Measurements from ENCODE around the gene RPLP2.

The RPLP2 gene

GRCh38 chr11:809287-810039 is at the start of gene RPLP2:
Gene RPLP2, plus strand, starts transcription at chr11:809967. Its CDS starts 268 bp downstream, at chr11:810235.
- DNase-seq (ENCODE audit: low read depth in 2 of 2), result peak; percentile 94 to 98

GRCh38 chr11:760236-760635 is 49.5 kb upstream of the RPLP2 start:
- no peak for DNase-seq (ENCODE audit: low read depth in 2 of 2)

- no peak for DNase-seq (ENCODE audit: low read depth in 2 of 2)
These were observed 48.1 kb upstream of the RPLP2 start for GRCh38 chr11:761526-762108.

- no peak for DNase-seq (ENCODE audit: low read depth in 2 of 2)
These were observed 47.2 kb upstream of the RPLP2 start for GRCh38 chr11:762421-763072.

GRCh38 chr11:763073-763463 is 46.7 kb upstream of the RPLP2 start:
- DNase-seq (ENCODE audit: low read depth in 2 of 2), result no peak

- no peak for DNase-seq (ENCODE audit: low read depth in 2 of 2)
These were observed 46.0 kb upstream of the RPLP2 start for GRCh38 chr11:763549-764321.

GRCh38 chr11:764322-765024 is 45.3 kb upstream of the RPLP2 start:
- DNase-seq (ENCODE audit: low read depth in 2 of 2), result no peak

- peak in 1 of 2 donors; percentile 39 for DNase-seq (ENCODE audit: low read depth in 2 of 2)
These were observed 44.6 kb upstream of the RPLP2 start for GRCh38 chr11:765025-765801.

GRCh38 chr11:765802-766091 is 44.0 kb upstream of the RPLP2 start:
- DNase-seq (ENCODE audit: low read depth in 2 of 2), result no peak

GRCh38 chr11:766106-766935 is 43.4 kb upstream of the RPLP2 start:
- no peak for DNase-seq (ENCODE audit: low read depth in 2 of 2)

- DNase-seq (ENCODE audit: low read depth in 2 of 2), result no peak
These were observed 42.9 kb upstream of the RPLP2 start for GRCh38 chr11:766936-767210.

- DNase-seq (ENCODE audit: low read depth in 2 of 2), result no peak
These were observed 42.5 kb upstream of the RPLP2 start for GRCh38 chr11:767238-767637.

GRCh38 chr11:769887-770641 is 39.7 kb upstream of the RPLP2 start:
- no peak for DNase-seq (ENCODE audit: low read depth in 2 of 2)

- no peak for DNase-seq (ENCODE audit: low read depth in 2 of 2)
These were observed 38.8 kb upstream of the RPLP2 start for GRCh38 chr11:770642-771616.

GRCh38 chr11:771617-772204 is 38.1 kb upstream of the RPLP2 start:
- DNase-seq (ENCODE audit: low read depth in 2 of 2), result no peak

- no peak for DNase-seq (ENCODE audit: low read depth in 2 of 2)
These were observed 37.1 kb upstream of the RPLP2 start for GRCh38 chr11:772429-773390.

GRCh38 chr11:773425-773824 is 36.3 kb upstream of the RPLP2 start:
- DNase-seq (ENCODE audit: low read depth in 2 of 2), result no peak

Measured in stimulated activated CD8-positive, alpha-beta memory T cell treated with anti-CD3 and anti-CD28 coated beads, Interleukin-7, amount 100 ng/mL, for 4 hours (primary cell).